ENCODE measurements around the gene NIPSNAP2. TPM values are rescaled to one million over a fixed set of nuclear protein-coding genes. Genes with fewer than 3 reads are reported as not detected.
"Not testable (repeated sequence)": the region's sequence is repeated elsewhere in the genome, so short reads cannot be mapped to it uniquely, and the experiment has no call there.

NIPSNAP2 gene
- polyA plus RNA-seq (ENCODE audit: insufficient read length in 4 of 4): 100 to 1,000 TPM; 105 to 139 (median 113) TPM

GRCh38 chr7:55964261-55965099, at the start of gene NIPSNAP2:
Gene NIPSNAP2 (plus strand): TSS chr7:55964585. CDS start chr7:55964610, 25 bp downstream.
- DNase-seq (ENCODE audit: low read depth in 4 of 4, low spot score in 2 of 4): peak in 2 of 4 donors; percentile 24 to 55

GRCh38 chr7:55917771-55918170, 46.6 kb upstream of the NIPSNAP2 start:
- no peak for DNase-seq (ENCODE audit: low read depth in 4 of 4, low spot score in 2 of 4)

- no peak for DNase-seq (ENCODE audit: low read depth in 4 of 4, low spot score in 2 of 4)
Measured at GRCh38 chr7:55928006-55928767, 36.2 kb upstream of the NIPSNAP2 start.

GRCh38 chr7:55931421-55932151, 32.8 kb upstream of the NIPSNAP2 start:
- DNase-seq (ENCODE audit: low read depth in 4 of 4, low spot score in 2 of 4): no peak

- DNase-seq (ENCODE audit: low read depth in 4 of 4, low spot score in 2 of 4): no peak
Measured at GRCh38 chr7:55939514-55940123, 24.8 kb upstream of the NIPSNAP2 start.

- no peak for DNase-seq (ENCODE audit: low read depth in 4 of 4, low spot score in 2 of 4)
Measured at GRCh38 chr7:55946545-55946944, 17.8 kb upstream of the NIPSNAP2 start.

GRCh38 chr7:55951637-55952351, 12.6 kb upstream of the NIPSNAP2 start, which contains the start of gene MRPS17:
Gene MRPS17 (plus strand): TSS chr7:55951877. CDS start chr7:55953196, 1,319 bp downstream.
- peak; percentile 48 to 82 (median 70) for DNase-seq (ENCODE audit: low read depth in 4 of 4, low spot score in 2 of 4)

GRCh38 chr7:55952352-55952671, 12.1 kb upstream of the NIPSNAP2 start:
- not testable (repeated sequence) for DNase-seq (ENCODE audit: low read depth in 4 of 4, low spot score in 2 of 4)

- DNase-seq (ENCODE audit: low read depth in 4 of 4, low spot score in 2 of 4): no peak
Measured at GRCh38 chr7:55953707-55954475, 10.5 kb upstream of the NIPSNAP2 start.

- no peak for DNase-seq (ENCODE audit: low read depth in 4 of 4, low spot score in 2 of 4)
Measured at GRCh38 chr7:55957190-55957589, 7.2 kb upstream of the NIPSNAP2 start.

- DNase-seq (ENCODE audit: low read depth in 4 of 4, low spot score in 2 of 4): no peak
Measured at GRCh38 chr7:55962014-55962413, 2.4 kb upstream of the NIPSNAP2 start.

GRCh38 chr7:55963584-55964168, 709 bp upstream of the NIPSNAP2 start:
- DNase-seq (ENCODE audit: low read depth in 4 of 4, low spot score in 2 of 4): no peak

- DNase-seq (ENCODE audit: low read depth in 4 of 4, low spot score in 2 of 4): peak in 3 of 4 donors; percentile 27 to 41 (median 35)
Measured at GRCh38 chr7:55965100-55965470, 700 bp downstream of the NIPSNAP2 start.

- DNase-seq (ENCODE audit: low read depth in 4 of 4, low spot score in 2 of 4): no peak
Measured at GRCh38 chr7:55965805-55966421, 1.5 kb downstream of the NIPSNAP2 start.

- DNase-seq (ENCODE audit: low read depth in 4 of 4, low spot score in 2 of 4): no peak
Measured at GRCh38 chr7:55966851-55967250, 2.5 kb downstream of the NIPSNAP2 start.

- no peak for DNase-seq (ENCODE audit: low read depth in 4 of 4, low spot score in 2 of 4)
Measured at GRCh38 chr7:55969391-55969790, 5.0 kb downstream of the NIPSNAP2 start.

GRCh38 chr7:55970561-55970960, 6.2 kb downstream of the NIPSNAP2 start:
- no peak for DNase-seq (ENCODE audit: low read depth in 4 of 4, low spot score in 2 of 4)

- DNase-seq (ENCODE audit: low read depth in 4 of 4, low spot score in 2 of 4): no peak
Measured at GRCh38 chr7:55970978-55971377, 6.6 kb downstream of the NIPSNAP2 start.
